ENCODE results near the gene MYO9B.

- TF ChIP-seq, protein P1, sequence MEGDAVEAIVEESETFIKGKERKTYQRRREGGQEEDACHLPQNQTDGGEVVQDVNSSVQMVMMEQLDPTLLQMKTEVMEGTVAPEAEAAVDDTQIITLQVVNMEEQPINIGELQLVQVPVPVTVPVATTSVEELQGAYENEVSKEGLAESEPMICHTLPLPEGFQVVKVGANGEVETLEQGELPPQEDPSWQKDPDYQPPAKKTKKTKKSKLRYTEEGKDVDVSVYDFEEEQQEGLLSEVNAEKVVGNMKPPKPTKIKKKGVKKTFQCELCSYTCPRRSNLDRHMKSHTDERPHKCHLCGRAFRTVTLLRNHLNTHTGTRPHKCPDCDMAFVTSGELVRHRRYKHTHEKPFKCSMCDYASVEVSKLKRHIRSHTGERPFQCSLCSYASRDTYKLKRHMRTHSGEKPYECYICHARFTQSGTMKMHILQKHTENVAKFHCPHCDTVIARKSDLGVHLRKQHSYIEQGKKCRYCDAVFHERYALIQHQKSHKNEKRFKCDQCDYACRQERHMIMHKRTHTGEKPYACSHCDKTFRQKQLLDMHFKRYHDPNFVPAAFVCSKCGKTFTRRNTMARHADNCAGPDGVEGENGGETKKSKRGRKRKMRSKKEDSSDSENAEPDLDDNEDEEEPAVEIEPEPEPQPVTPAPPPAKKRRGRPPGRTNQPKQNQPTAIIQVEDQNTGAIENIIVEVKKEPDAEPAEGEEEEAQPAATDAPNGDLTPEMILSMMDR (IDR thresholded peaks at IDR 0.05; ENCODE audit: borderline replicate concordance, extremely low read depth, low read length, poor library complexity, severe bottlenecking), result no peak
- TF ChIP-seq EZH2 (IDR thresholded peaks at IDR 0.05; ENCODE audit: borderline replicate concordance, low read depth, low read length, severe bottlenecking), result no peak
Measured at GRCh38 chr19:17070912-17071311, 4.7 kb upstream of the MYO9B start.

All from DND-41 (cell line).